ENCODE data around the gene PCSK5. TPM values are rescaled to one million over a fixed set of nuclear protein-coding genes. Genes with fewer than 3 reads are reported as not detected.

Gene PCSK5
- polyA plus RNA-seq, 4 donors, result 13.9 to 16.3 (median 15.0) TPM

- DNase-seq (ENCODE audit: low read depth in 4 of 4, low spot score in 3 of 4), result no peak
Measured at GRCh38 chr9:75918154-75918553, 27.7 kb downstream of the PCSK5 start.

GRCh38 chr9:75918909-75919308, 28.4 kb downstream of the PCSK5 start:
- no peak for DNase-seq (ENCODE audit: low read depth in 4 of 4, low spot score in 3 of 4)

GRCh38 chr9:75921391-75922127, 31.1 kb downstream of the PCSK5 start:
- DNase-seq (ENCODE audit: low read depth in 4 of 4, low spot score in 3 of 4), result no peak

- DNase-seq (ENCODE audit: low read depth in 4 of 4, low spot score in 3 of 4), result no peak
Measured at GRCh38 chr9:75926385-75926784, 35.9 kb downstream of the PCSK5 start.

- DNase-seq (ENCODE audit: low read depth in 4 of 4, low spot score in 3 of 4), result no peak
Measured at GRCh38 chr9:75927356-75927755, 36.9 kb downstream of the PCSK5 start.

- DNase-seq (ENCODE audit: low read depth in 4 of 4, low spot score in 3 of 4), result no peak
Measured at GRCh38 chr9:75930190-75930589, 39.7 kb downstream of the PCSK5 start.

- no peak for DNase-seq (ENCODE audit: low read depth in 4 of 4, low spot score in 3 of 4)
Measured at GRCh38 chr9:75930730-75931321, 40.4 kb downstream of the PCSK5 start.

- no peak for DNase-seq (ENCODE audit: low read depth in 4 of 4, low spot score in 3 of 4)
Measured at GRCh38 chr9:75933982-75934381, 43.5 kb downstream of the PCSK5 start.

GRCh38 chr9:75935591-75935990, 45.1 kb downstream of the PCSK5 start:
- DNase-seq (ENCODE audit: low read depth in 4 of 4, low spot score in 3 of 4), result no peak

GRCh38 chr9:75937521-75938258, 47.2 kb downstream of the PCSK5 start:
- DNase-seq (ENCODE audit: low read depth in 4 of 4, low spot score in 3 of 4), result no peak

- no peak for DNase-seq (ENCODE audit: low read depth in 4 of 4, low spot score in 3 of 4)
Measured at GRCh38 chr9:75938946-75939345, 48.5 kb downstream of the PCSK5 start.

GRCh38 chr9:75939536-75940111, 49.2 kb downstream of the PCSK5 start:
- no peak for DNase-seq (ENCODE audit: low read depth in 4 of 4, low spot score in 3 of 4)

GRCh38 chr9:75941066-75941465, 50.6 kb downstream of the PCSK5 start:
- no peak for DNase-seq (ENCODE audit: low read depth in 4 of 4, low spot score in 3 of 4)

- no peak for DNase-seq (ENCODE audit: low read depth in 4 of 4, low spot score in 3 of 4)
Measured at GRCh38 chr9:75941577-75942311, 51.3 kb downstream of the PCSK5 start.

- no peak for DNase-seq (ENCODE audit: low read depth in 4 of 4, low spot score in 3 of 4)
Measured at GRCh38 chr9:75946766-75947165, 56.3 kb downstream of the PCSK5 start.

- DNase-seq (ENCODE audit: low read depth in 4 of 4, low spot score in 3 of 4), result no peak
Measured at GRCh38 chr9:75947233-75947632, 56.8 kb downstream of the PCSK5 start.

- DNase-seq (ENCODE audit: low read depth in 4 of 4, low spot score in 3 of 4), result no peak
Measured at GRCh38 chr9:75950998-75951397, 60.5 kb downstream of the PCSK5 start.

GRCh38 chr9:75953218-75953617, 62.7 kb downstream of the PCSK5 start:
- no peak for DNase-seq (ENCODE audit: low read depth in 4 of 4, low spot score in 3 of 4)

GRCh38 chr9:75956161-75956560, 65.7 kb downstream of the PCSK5 start:
- no peak for DNase-seq (ENCODE audit: low read depth in 4 of 4, low spot score in 3 of 4)

- no peak for DNase-seq (ENCODE audit: low read depth in 4 of 4, low spot score in 3 of 4)
Measured at GRCh38 chr9:75957116-75957515, 66.6 kb downstream of the PCSK5 start.

- no peak for DNase-seq (ENCODE audit: low read depth in 4 of 4, low spot score in 3 of 4)
Measured at GRCh38 chr9:75958226-75958625, 67.8 kb downstream of the PCSK5 start.
